MCF 10A (cell line): ENCODE measurements around the gene VPS26B. TPM values are rescaled to one million over a fixed set of nuclear protein-coding genes. Genes with fewer than 3 reads are reported as not detected.

Experiments used
- BruUV-seq: library from RNA; stranded (reverse); fragments of 400-500 nt; replicated peaks from 2 replicates; lab custom pipeline; 2021; lab: Mats Ljungman, UMichigan
- CTCF ChIA-PET: fragments of 300-600 bp; sonication (Branson Sonifier 250); formaldehyde crosslinking; extraction: SDS; loops from one replicate; lab custom pipeline; 2021; ENCODE audit warnings: antibody characterized with exemption, inconsistent platforms; lab: Yijun Ruan, JAX
- POLR2A ChIA-PET: fragments of 300-600, 350-650 bp; sonication (Branson Sonifier 250); formaldehyde crosslinking; extraction: SDS; loops from one replicate; lab custom pipeline; 2020; ENCODE audit warnings: antibody characterized with exemption, inconsistent platforms; lab: Yijun Ruan, JAX
- DNase-seq: peaks from one replicate; pipeline ENCODE4 v3.0.0-alpha.2; 2018; ENCODE audit not compliant: unreplicated experiment
- H3K27ac Mint-ChIP-seq: one replicate; pipeline ENCODE4 v1.8.0; 2022; ENCODE audit warnings: mild to moderate bottlenecking, low read depth, mixed read lengths; ENCODE audit not compliant: unreplicated experiment
- H3K27me3 Mint-ChIP-seq: one replicate; pipeline ENCODE4 v1.8.0; 2022; ENCODE audit warnings: mixed read lengths; ENCODE audit not compliant: insufficient read depth, unreplicated experiment
- H3K36me3 Mint-ChIP-seq: one replicate; pipeline ENCODE4 v1.8.0; 2022; ENCODE audit warnings: mild to moderate bottlenecking, moderate library complexity, mixed read lengths; ENCODE audit not compliant: insufficient read depth, unreplicated experiment
- H3K4me1 Mint-ChIP-seq: one replicate; pipeline ENCODE4 v1.8.0; 2022; ENCODE audit warnings: mixed read lengths; ENCODE audit not compliant: insufficient read depth, unreplicated experiment
- H3K4me3 Mint-ChIP-seq: one replicate; pipeline ENCODE4 v1.8.0; 2022; ENCODE audit warnings: mild to moderate bottlenecking, moderate library complexity, mixed read lengths; ENCODE audit not compliant: unreplicated experiment
- H3K9me3 Mint-ChIP-seq: one replicate; pipeline ENCODE4 v1.8.0; 2022; ENCODE audit warnings: mixed read lengths; ENCODE audit not compliant: unreplicated experiment
- CTCF ChIP-seq: fragments of 200-600 bp; IDR thresholded peaks from one replicate; pipeline ENCODE4 v1.8.0; 2022; ENCODE audit warnings: antibody characterized with exemption, mild to moderate bottlenecking; ENCODE audit not compliant: unreplicated experiment
- intact Hi-C: fragments of 100-400 bp; cut with micrococcal nuclease; formaldehyde crosslinking; loops from 2 replicates; pipeline ENCODE4 v1.14.1; 2022
- total RNA-seq: library from RNA; stranded (reverse); gene quantifications from 2 replicates; pipeline ENCODE4 v1.2.3, GENCODE V29; 2022

VPS26B gene
- total RNA-seq, 1 experiment from 2014 or later = 45.2 TPM

- Mint-ChIP-seq H3K9me3 (no peaks in the 10 kb centered on the region), H3K27me3 (peaks cover 19% of the 10 kb centered on the region), H3K27ac (no peak overlapping the region), H3K4me3 (no peak overlapping the region), H3K36me3 (no peaks in the 10 kb centered on the region), H3K4me1 (no peaks in the 10 kb centered on the region)
- no peak for TF ChIP-seq CTCF
- POLR2A ChIA-PET = no interaction called here
- no peak for DNase-seq
- no TSS peak for BruUV-seq
- intact Hi-C loops = no loop called here
- CTCF ChIA-PET = no interaction called here
Measured at GRCh38 chr11:134290646-134291045, 66.2 kb downstream of the VPS26B start.

GRCh38 chr11:134291196-134291595, 66.7 kb downstream of the VPS26B start:
- Mint-ChIP-seq H3K9me3 (no peaks in the 10 kb centered on the region), H3K4me1 (no peaks in the 10 kb centered on the region), H3K27ac (no peak overlapping the region), H3K27me3 (peaks cover 23% of the 10 kb centered on the region), H3K36me3 (no peaks in the 10 kb centered on the region), H3K4me3 (no peak overlapping the region)
- ChIA-PET CTCF (interaction anchor here (0.6 kb wide), 1 partner anchor 24 kb away, joined by 3 read pairs; no protein-coding TSS in a partner anchor), POLR2A (no interaction called here)
- BruUV-seq = no TSS peak
- no peak for TF ChIP-seq CTCF
- no peak for DNase-seq
- intact Hi-C loops = no loop called here

GRCh38 chr11:134292661-134293060, 68.2 kb downstream of the VPS26B start:
- no peaks in the 10 kb centered on the region for H3K9me3 Mint-ChIP-seq
- H3K4me1 Mint-ChIP-seq = no peaks in the 10 kb centered on the region
- no TSS peak for BruUV-seq
- H3K36me3 Mint-ChIP-seq = no peaks in the 10 kb centered on the region
- peaks cover 23% of the 10 kb centered on the region for H3K27me3 Mint-ChIP-seq
- H3K4me3 Mint-ChIP-seq = no peak overlapping the region
- no peak overlapping the region for H3K27ac Mint-ChIP-seq
- intact Hi-C loops = no loop called here
- no peak for DNase-seq
- ChIA-PET CTCF (interaction anchor here (0.8 kb wide), 1 partner anchor 89 kb away, joined by 3 read pairs; no protein-coding TSS in a partner anchor), POLR2A (no interaction called here)
- TF ChIP-seq CTCF = no peak

GRCh38 chr11:134293119-134294113, 68.9 kb downstream of the VPS26B start:
- ChIA-PET POLR2A (no interaction called here), CTCF (interaction anchor here (0.8 kb wide), 1 partner anchor 90 kb away, joined by 3 read pairs; no protein-coding TSS in a partner anchor)
- H3K36me3 Mint-ChIP-seq = no peaks in the 10 kb centered on the region
- intact Hi-C loops = no loop called here
- H3K27me3 Mint-ChIP-seq = peaks cover 23% of the 10 kb centered on the region
- TF ChIP-seq CTCF = no peak
- no TSS peak for BruUV-seq
- H3K27ac Mint-ChIP-seq = no peak overlapping the region
- no peak for DNase-seq
- H3K4me3 Mint-ChIP-seq = no peak overlapping the region
- no peaks in the 10 kb centered on the region for H3K9me3 Mint-ChIP-seq
- H3K4me1 Mint-ChIP-seq = no peaks in the 10 kb centered on the region
